ENCODE results near the gene SP9. TPM values are rescaled to one million over a fixed set of nuclear protein-coding genes. Genes with fewer than 3 reads are reported as not detected.

Gene SP9
- total and polyA plus RNA-seq, 9 donors, result not detected

GRCh38 chr2:174312581-174313234, 22.0 kb upstream of the SP9 start:
- no peak for DNase-seq
- Histone ChIP-seq H3K27ac (no peak overlapping the region), H3K4me3 (no peak overlapping the region), H3K27me3 (no peaks in the 10 kb centered on the region), H3K4me1 (ENCODE audit: insufficient read depth) (no peaks in the 10 kb centered on the region), H3K36me3 (no peaks in the 10 kb centered on the region), H3K9me3 (no peaks in the 10 kb centered on the region)
- TF ChIP-seq POLR2A (IDR thresholded peaks at IDR 0.05) (no peak), EP300 (IDR thresholded peaks at IDR 0.05) (no peak), CTCF (IDR thresholded peaks at IDR 0.05) (no peak)
- intact Hi-C loops (cut with DNase I), result no loop called here
- 71 to 76% (median 75%) methylated on average over 2 of the region's 2 CpGs for WGBS, 3 donors

GRCh38 chr2:174322149-174322548, 12.6 kb upstream of the SP9 start:
- peaks cover 8% of the 10 kb centered on the region for H3K4me1 ChIP-seq (ENCODE audit: insufficient read depth)
- 68 to 81% (median 73%) methylated on average over 1 of the region's 1 CpG for whole genome bisulfite sequencing, 3 donors
- intact Hi-C loops (cut with DNase I), result no loop called here
- TF ChIP-seq POLR2A (IDR thresholded peaks at IDR 0.05) (no peak), EP300 (IDR thresholded peaks at IDR 0.05) (no peak), CTCF (IDR thresholded peaks at IDR 0.05) (no peak)
- DNase-seq, result no peak
- H3K27ac ChIP-seq, result no peak overlapping the region
- no peaks in the 10 kb centered on the region for H3K9me3 ChIP-seq
- no peaks in the 10 kb centered on the region for H3K36me3 ChIP-seq
- H3K27me3 ChIP-seq, result no peaks in the 10 kb centered on the region
- H3K4me3 ChIP-seq, result no peak overlapping the region

GRCh38 chr2:174322746-174323145, 12.0 kb upstream of the SP9 start:
- TF ChIP-seq EP300 (IDR thresholded peaks at IDR 0.05), result no peak
- TF ChIP-seq CTCF (IDR thresholded peaks at IDR 0.05), result no peak
- TF ChIP-seq POLR2A (IDR thresholded peaks at IDR 0.05), result no peak
- DNase-seq, result no peak
- intact Hi-C loops (cut with DNase I), result no loop called here
- H3K27ac ChIP-seq, result no peak overlapping the region
- H3K27me3 ChIP-seq, result no peaks in the 10 kb centered on the region
- no peaks in the 10 kb centered on the region for H3K36me3 ChIP-seq
- no peaks in the 10 kb centered on the region for H3K9me3 ChIP-seq
- 40 to 58% (median 51%) methylated on average over 1 of the region's 1 CpG for WGBS, 3 donors
- no peak overlapping the region for H3K4me3 ChIP-seq
- peaks cover 10% of the 10 kb centered on the region for H3K4me1 ChIP-seq (ENCODE audit: insufficient read depth)

- TF ChIP-seq EP300 (IDR thresholded peaks at IDR 0.05) (no peak), POLR2A (IDR thresholded peaks at IDR 0.05) (no peak), CTCF (IDR thresholded peaks at IDR 0.05) (no peak)
- H3K36me3 ChIP-seq, result no peaks in the 10 kb centered on the region
- H3K27ac ChIP-seq, result no peak overlapping the region
- H3K4me1 ChIP-seq (ENCODE audit: insufficient read depth), result peaks cover 10% of the 10 kb centered on the region
- intact Hi-C loops (cut with DNase I), result no loop called here
- H3K9me3 ChIP-seq, result no peaks in the 10 kb centered on the region
- no peak overlapping the region for H3K4me3 ChIP-seq
- no peak for DNase-seq
- WGBS, 3 donors, result 32 to 58% (median 48%) methylated on average over 2 of the region's 2 CpGs
- no peaks in the 10 kb centered on the region for H3K27me3 ChIP-seq
Observed at GRCh38 chr2:174324530-174324929, 10.2 kb upstream of the SP9 start.

Data from ovary (tissue), 9 donors.